IMR-90 (cell line): ENCODE data around the gene SHB. TPM values are rescaled to one million over a fixed set of nuclear protein-coding genes. Genes with fewer than 3 reads are reported as not detected.

Experiments
- ATAC-seq: fragments of 200-7000 bp; cut with Tn5 transposase; 2 replicates; pipeline ENCODE4 v1.9.1; 2020; ENCODE audit warnings: low read depth, mild to moderate bottlenecking, moderate library complexity
- BruUV-seq: library from RNA; stranded (reverse); fragments of 400-500 nt; replicated peaks from 2 replicates; lab custom pipeline; 2021; lab: Mats Ljungman, UMichigan
- CTCF ChIA-PET: fragments of 300-600 bp; formaldehyde crosslinking; extraction: SDS; loops from one replicate; lab custom pipeline; 2021; ENCODE audit warnings: antibody characterized with exemption; lab: Yijun Ruan, JAX
- POLR2A ChIA-PET: fragments of 300-600 bp; sonication (Branson Sonifier 250); formaldehyde crosslinking; loops from one replicate; lab custom pipeline; 2022; ENCODE audit warnings: antibody characterized with exemption; ENCODE audit not compliant: unreplicated experiment; lab: Charles Lee
- DNase-seq: peaks from one replicate; pipeline ENCODE4 v3.0.0; 2013
- H2AFZ ChIP-seq: replicated peaks from 2 replicates; pipeline ENCODE3; 2013; ENCODE audit warnings: low read length, mild to moderate bottlenecking; ENCODE audit not compliant: poor library complexity
- H2AK5ac ChIP-seq: 2 replicates; pipeline ENCODE4 v1.6.1; 2013; ENCODE audit warnings: low read depth, low read length, inconsistent platforms
- H2AK9ac ChIP-seq: replicated peaks from 2 replicates; pipeline ENCODE3; 2013; ENCODE audit warnings: mild to moderate bottlenecking, low read depth, low read length, moderate library complexity; ENCODE audit not compliant: poor library complexity
- H2BK120ac ChIP-seq: 2 replicates; pipeline ENCODE4 v1.6.1; 2013; ENCODE audit warnings: low read depth, low read length, inconsistent platforms
- H2BK15ac ChIP-seq: 3 replicates; pipeline ENCODE4 v1.6.1; 2013; ENCODE audit warnings: low read depth, low read length, inconsistent platforms
- H2BK20ac ChIP-seq: 2 replicates; pipeline ENCODE4 v1.6.1; 2013; ENCODE audit warnings: low read depth, mild to moderate bottlenecking, inconsistent platforms, low read length, moderate library complexity
- H2BK5ac ChIP-seq: 2 replicates; pipeline ENCODE4 v1.6.1; 2013; ENCODE audit warnings: mild to moderate bottlenecking, low read depth, low read length, inconsistent platforms; ENCODE audit not compliant: poor library complexity, severe bottlenecking
- H3K14ac ChIP-seq: replicated peaks from 2 replicates; pipeline ENCODE4 v1.6.1; 2013; ENCODE audit warnings: low read depth, low read length, inconsistent platforms
- H3K18ac ChIP-seq: 2 replicates; pipeline ENCODE4 v1.6.1; 2013; ENCODE audit warnings: low read depth, low read length, control low read depth
- H3K23ac ChIP-seq: 2 replicates; pipeline ENCODE4 v1.6.1; 2013; ENCODE audit warnings: low read depth, low read length, inconsistent platforms
- H3K27ac ChIP-seq: 2 replicates; pipeline ENCODE4 v1.5.1; 2013; ENCODE audit warnings: mild to moderate bottlenecking, control low read depth, low read length; ENCODE audit not compliant: insufficient read depth
- H3K27me3 ChIP-seq: 2 replicates; pipeline ENCODE4 v1.6.1; 2013; ENCODE audit warnings: low read length; ENCODE audit not compliant: control insufficient read depth, insufficient read depth
- H3K36me3 ChIP-seq: 2 replicates; pipeline ENCODE4 v1.6.1; 2013; ENCODE audit warnings: low read length, mixed read lengths; ENCODE audit not compliant: control insufficient read depth, insufficient read depth
- H3K4ac ChIP-seq: 2 replicates; pipeline ENCODE4 v1.6.1; 2013; ENCODE audit warnings: low read depth, low read length, inconsistent platforms
- H3K4me1 ChIP-seq: 2 replicates; pipeline ENCODE4 v1.6.1; 2013; ENCODE audit warnings: low read length, mixed read lengths; ENCODE audit not compliant: control insufficient read depth, insufficient read depth
- H3K4me2 ChIP-seq: 2 replicates; pipeline ENCODE4 v1.6.1; 2013; ENCODE audit warnings: low read depth, mild to moderate bottlenecking, control low read depth, low read length, moderate library complexity
- H3K4me3 ChIP-seq: 2 replicates; pipeline ENCODE4 v1.5.1; 2013; ENCODE audit warnings: low read depth, mild to moderate bottlenecking, control low read depth, low read length, moderate library complexity; ENCODE audit not compliant: insufficient read depth
- H3K56ac ChIP-seq: 2 replicates; pipeline ENCODE4 v1.6.1; 2013; ENCODE audit warnings: low read length, inconsistent platforms; ENCODE audit not compliant: insufficient read depth; ENCODE audit errors: extremely low read depth
- H3K79me1 ChIP-seq, 2 experiments: 2 replicates each; pipeline ENCODE4 v1.6.1; 2013; ENCODE audit warnings: low read length in 2 of 2, inconsistent platforms in 1 of 2, low read depth in 1 of 2
- H3K9ac ChIP-seq: 2 replicates; pipeline ENCODE4 v1.6.1; 2013; ENCODE audit warnings: low read depth, low read length, control low read depth
- H3K9me1 ChIP-seq: 2 replicates; pipeline ENCODE4 v1.6.1; 2013; ENCODE audit warnings: low read length, inconsistent platforms; ENCODE audit not compliant: insufficient read depth
- H3K9me3 ChIP-seq: 2 replicates; pipeline ENCODE4 v1.6.1; 2013; ENCODE audit warnings: low read length; ENCODE audit not compliant: control insufficient read depth, insufficient read depth
- H4K20me1 ChIP-seq: 2 replicates; pipeline ENCODE4 v1.6.1; 2013; ENCODE audit warnings: low read length, inconsistent platforms; ENCODE audit not compliant: insufficient read depth
- H4K5ac ChIP-seq: 2 replicates; pipeline ENCODE4 v1.6.1; 2013; ENCODE audit warnings: mild to moderate bottlenecking, low read depth, low read length, control low read depth
- H4K8ac ChIP-seq, 2 experiments: 2 replicates each; pipeline ENCODE4 v1.6.1; 2013; ENCODE audit warnings: low read depth in 2 of 2, low read length in 2 of 2, control low read depth in 1 of 2, inconsistent platforms in 1 of 2
- H4K91ac ChIP-seq: 2 replicates; pipeline ENCODE4 v1.6.1; 2013; ENCODE audit warnings: low read depth, low read length, inconsistent platforms; ENCODE audit not compliant: insufficient read depth
- BHLHE40 ChIP-seq: fragments of 150-350 bp; IDR thresholded peaks from 2 replicates; pipeline ENCODE4 v1.6.1; 2016; ENCODE audit warnings: mild to moderate bottlenecking, low read depth, low read length
- CEBPB ChIP-seq: IDR thresholded peaks from 2 replicates; pipeline ENCODE4 v1.6.1; 2012; ENCODE audit warnings: low read depth, low read length, improper control_type of control experiment
- CHD1 ChIP-seq: IDR thresholded peaks from 2 replicates; pipeline ENCODE4 v1.6.1; 2012; ENCODE audit warnings: low read depth, low read length, improper control_type of control experiment
- FOS ChIP-seq: fragments of 150-350 bp; IDR thresholded peaks from 2 replicates; pipeline ENCODE4 v1.6.1; 2016; ENCODE audit warnings: low read depth, low read length
- MAFK ChIP-seq: IDR thresholded peaks from 2 replicates; pipeline ENCODE4 v1.6.1; 2012; ENCODE audit warnings: low read depth, low read length, improper control_type of control experiment
- MAZ ChIP-seq: IDR thresholded peaks from 2 replicates; pipeline ENCODE4 v1.6.1; 2012; ENCODE audit warnings: low read depth, mild to moderate bottlenecking, low read length, improper control_type of control experiment, moderate library complexity, borderline replicate concordance
- MXI1 ChIP-seq: IDR thresholded peaks from 2 replicates; pipeline ENCODE4 v1.6.1; 2012; ENCODE audit warnings: low read depth, mild to moderate bottlenecking, low read length, moderate library complexity, borderline replicate concordance
- NFE2L2 ChIP-seq: fragments of 150-350 bp; IDR thresholded peaks from 2 replicates; pipeline ENCODE4 v1.6.1; 2016; ENCODE audit warnings: low read depth, mild to moderate bottlenecking, low read length
- POLR2A ChIP-seq: IDR thresholded peaks from 2 replicates; pipeline ENCODE4 v1.6.1; 2012; ENCODE audit warnings: mild to moderate bottlenecking, low read depth, low read length
- RAD21 ChIP-seq: IDR thresholded peaks from 2 replicates; pipeline ENCODE4 v1.6.1; 2012; ENCODE audit warnings: low read length, improper control_type of control experiment
- RCOR1 ChIP-seq: IDR thresholded peaks from 2 replicates; pipeline ENCODE4 v1.6.1; 2012; ENCODE audit warnings: mild to moderate bottlenecking, low read length, improper control_type of control experiment; ENCODE audit not compliant: insufficient replicate concordance
- RFX5 ChIP-seq: IDR thresholded peaks from 2 replicates; pipeline ENCODE4 v1.8.0; 2012; ENCODE audit warnings: low read depth, mild to moderate bottlenecking, low read length, moderate library complexity
- SMC3 ChIP-seq: fragments of 150-350 bp; IDR thresholded peaks from 2 replicates; pipeline ENCODE4 v1.6.1; 2016; ENCODE audit warnings: low read depth, mild to moderate bottlenecking, antibody characterized with exemption, low read length, moderate library complexity
- WGBS, 2 experiments: methylation state at CpG; one replicate each; pipeline versions ENCODE4 v1.1.5 to v1.1.7; 2013; ENCODE audit warnings: missing lambda C conversion rate in 2 of 2; ENCODE audit not compliant: insufficient read length in 1 of 2; ENCODE audit errors: extremely low coverage in 2 of 2; 5-methylcytosine and 5-hydroxymethylcytosine counted together
- dilution Hi-C: fragments of 300-500 bp; cut with HindIII; formaldehyde crosslinking; loops from one replicate; pipeline ENCODE4 v1.14.3; 2018; ENCODE audit warnings: low sequenced_read_pairs; ENCODE audit not compliant: unreplicated experiment
- in situ Hi-C: fragments of 300-500 bp; cut with MboI; formaldehyde crosslinking; loops from 3 replicates; pipeline ENCODE4 v1.14.3; 2019; ENCODE audit warnings: low sequenced_read_pairs, inconsistent platforms, mixed read lengths
- intact Hi-C: fragments of 100-400 bp; cut with micrococcal nuclease; formaldehyde crosslinking; loops from 2 replicates; pipeline ENCODE4 v1.10.0; 2022
- polyA plus RNA-seq, 3 experiments: library from polyadenylated mRNA; depleted of rRNA; stranded (reverse); fragments of >200 nt; gene quantifications; 2 replicates each; pipeline ENCODE4 v1.2.3, GENCODE V29; 2012; ENCODE audit warnings: low replicate concordance in 1 of 3
- total RNA-seq: library from RNA; depleted of rRNA; stranded (reverse); fragments of >200 nt; gene quantifications from 2 replicates; pipeline ENCODE4 v1.2.3, GENCODE V29; 2012
- TF ChIP-seq, protein P1 (sequence below): conservative IDR thresholded peaks from 2 replicates; pipeline ENCODE4 v1.5.1; 2012; ENCODE audit warnings: mild to moderate bottlenecking, low read depth, low read length, improper control_type of control experiment
- TF ChIP-seq, protein P2 (sequence below): fragments of 150-350 bp; IDR thresholded peaks from 2 replicates; pipeline ENCODE4 v1.6.1; 2017; ENCODE audit warnings: mild to moderate bottlenecking, antibody characterized with exemption, low read length, low read depth
- TF ChIP-seq, protein P3 (sequence below): fragments of 150-350 bp; IDR thresholded peaks from 2 replicates; pipeline ENCODE4 v1.6.1; 2016; ENCODE audit warnings: low read depth, mild to moderate bottlenecking, low read length, moderate library complexity, borderline replicate concordance

SHB gene
- total and polyA plus RNA-seq, 2 of the 4 experiments (the other 2 are of a cell fraction): 6.1 to 20.4 TPM

- intact Hi-C loops (no loop called here), in situ Hi-C loops (no loop called here), dilution Hi-C loops (no loop called here)
- Histone ChIP-seq H3K27me3 (no peaks in the 10 kb centered on the region), H3K23ac (no peak overlapping the region), H2AFZ (peak overlapping the region; percentile 29), H3K18ac (no peak overlapping the region), H3K27ac (no peak overlapping the region), H4K91ac (peak overlapping the region; percentile 61), H2BK120ac (peak overlapping the region; percentile 62), H2AK5ac (peak overlapping the region; percentile 73; the same call in 1 of the 2 replicates), H4K20me1 (peaks cover 53% of the 10 kb centered on the region), H3K4me2 (no peak overlapping the region), H3K56ac (no peak overlapping the region), H3K79me1 (peaks cover 40 to 96% of the 10 kb centered on the region in 2 experiments; a peak in 3 of 4 replicates), H4K5ac (no peak overlapping the region), H3K9ac (no peak overlapping the region), H2AK9ac (no peak overlapping the region), H3K14ac (no peak overlapping the region; the same call in 1 of the 2 replicates), H3K4me3 (no peak overlapping the region), H3K9me3 (no peaks in the 10 kb centered on the region), H3K9me1 (peaks cover 46% of the 10 kb centered on the region), H4K8ac (peak overlapping the region; percentile 22 to 34; a peak in 3 of 4 replicates), H3K4me1 (peaks cover 19% of the 10 kb centered on the region), H3K4ac (peak overlapping the region; percentile 51), H2BK20ac (peak overlapping the region; percentile 8; the same call in 1 of the 2 replicates), H2BK5ac (peak overlapping the region; percentile 57), H2BK15ac (no peak overlapping the region), H3K36me3 (peaks cover 11% of the 10 kb centered on the region; the same call in 1 of the 2 replicates)
- no peak for ATAC-seq
- no peak for DNase-seq
- TF ChIP-seq MXI1 (no peak), CEBPB (no peak), NFE2L2 (no peak), POLR2A (no peak), RAD21 (no peak), CHD1 (no peak), SMC3 (no peak), RCOR1 (no peak), BHLHE40 (no peak), FOS (no peak), MAZ (no peak), MAFK (no peak), RFX5 (no peak)
- TF ChIP-seq, protein P1, sequence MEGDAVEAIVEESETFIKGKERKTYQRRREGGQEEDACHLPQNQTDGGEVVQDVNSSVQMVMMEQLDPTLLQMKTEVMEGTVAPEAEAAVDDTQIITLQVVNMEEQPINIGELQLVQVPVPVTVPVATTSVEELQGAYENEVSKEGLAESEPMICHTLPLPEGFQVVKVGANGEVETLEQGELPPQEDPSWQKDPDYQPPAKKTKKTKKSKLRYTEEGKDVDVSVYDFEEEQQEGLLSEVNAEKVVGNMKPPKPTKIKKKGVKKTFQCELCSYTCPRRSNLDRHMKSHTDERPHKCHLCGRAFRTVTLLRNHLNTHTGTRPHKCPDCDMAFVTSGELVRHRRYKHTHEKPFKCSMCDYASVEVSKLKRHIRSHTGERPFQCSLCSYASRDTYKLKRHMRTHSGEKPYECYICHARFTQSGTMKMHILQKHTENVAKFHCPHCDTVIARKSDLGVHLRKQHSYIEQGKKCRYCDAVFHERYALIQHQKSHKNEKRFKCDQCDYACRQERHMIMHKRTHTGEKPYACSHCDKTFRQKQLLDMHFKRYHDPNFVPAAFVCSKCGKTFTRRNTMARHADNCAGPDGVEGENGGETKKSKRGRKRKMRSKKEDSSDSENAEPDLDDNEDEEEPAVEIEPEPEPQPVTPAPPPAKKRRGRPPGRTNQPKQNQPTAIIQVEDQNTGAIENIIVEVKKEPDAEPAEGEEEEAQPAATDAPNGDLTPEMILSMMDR: no peak
- TF ChIP-seq, protein P2, sequence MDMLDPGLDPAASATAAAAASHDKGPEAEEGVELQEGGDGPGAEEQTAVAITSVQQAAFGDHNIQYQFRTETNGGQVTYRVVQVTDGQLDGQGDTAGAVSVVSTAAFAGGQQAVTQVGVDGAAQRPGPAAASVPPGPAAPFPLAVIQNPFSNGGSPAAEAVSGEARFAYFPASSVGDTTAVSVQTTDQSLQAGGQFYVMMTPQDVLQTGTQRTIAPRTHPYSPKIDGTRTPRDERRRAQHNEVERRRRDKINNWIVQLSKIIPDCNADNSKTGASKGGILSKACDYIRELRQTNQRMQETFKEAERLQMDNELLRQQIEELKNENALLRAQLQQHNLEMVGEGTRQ: no peak
- TF ChIP-seq, protein P3, sequence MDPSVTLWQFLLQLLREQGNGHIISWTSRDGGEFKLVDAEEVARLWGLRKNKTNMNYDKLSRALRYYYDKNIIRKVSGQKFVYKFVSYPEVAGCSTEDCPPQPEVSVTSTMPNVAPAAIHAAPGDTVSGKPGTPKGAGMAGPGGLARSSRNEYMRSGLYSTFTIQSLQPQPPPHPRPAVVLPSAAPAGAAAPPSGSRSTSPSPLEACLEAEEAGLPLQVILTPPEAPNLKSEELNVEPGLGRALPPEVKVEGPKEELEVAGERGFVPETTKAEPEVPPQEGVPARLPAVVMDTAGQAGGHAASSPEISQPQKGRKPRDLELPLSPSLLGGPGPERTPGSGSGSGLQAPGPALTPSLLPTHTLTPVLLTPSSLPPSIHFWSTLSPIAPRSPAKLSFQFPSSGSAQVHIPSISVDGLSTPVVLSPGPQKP: no peak
- ChIA-PET CTCF (no interaction called here), POLR2A (no interaction called here)
- WGBS, 2 experiments: 86% methylated on average over 1 of the region's 5 CpGs; no CpG with 5 or more reads in 1 of the 2 experiments
- no TSS peak for BruUV-seq
Measured at GRCh38 chr9:37984278-37984671, 84.8 kb downstream of the SHB start.
